Esophagus muscularis mucosa (tissue), 3 donors: ENCODE results near the gene OSBPL2.

Experiments used
- CTCF ChIP-seq, 3 experiments: fragments of 200-600 bp in 2 of 3; fragments of 450-650 bp in 1 of 3; sonication (generic) in 2 of 3; IDR thresholded peaks; one replicate each; pipeline ENCODE4 v1.5.1; 2017 to 2019; ENCODE audit warnings: antibody characterized with exemption in 3 of 3, mild to moderate bottlenecking in 2 of 3, moderate library complexity in 1 of 3
- POLR2A ChIP-seq: fragments of 450-650 bp; IDR thresholded peaks from one replicate; pipeline ENCODE4 v1.6.1; 2017; ENCODE audit warnings: antibody characterized with exemption, moderate library complexity, mild to moderate bottlenecking, low read depth
- POLR2AphosphoS5 ChIP-seq, 2 donors: sonication (generic); formaldehyde crosslinking; IDR thresholded peaks; one replicate each; pipeline ENCODE4 v1.6.1; 2017; ENCODE audit warnings: antibody characterized with exemption in 2 of 2

- TF ChIP-seq CTCF (IDR thresholded peaks at IDR 0.05) = no peak
- TF ChIP-seq POLR2A = no peak
- no peak for TF ChIP-seq POLR2AphosphoS5 (IDR thresholded peaks at IDR 0.05)
These were observed 94.9 kb downstream of the OSBPL2 start for GRCh38 chr20:62332989-62333819.
